A172 (cell line): ENCODE measurements around the gene GCNT3. TPM values are rescaled to one million over a fixed set of nuclear protein-coding genes. Genes with fewer than 3 reads are reported as not detected.
"Not testable (repeated sequence)": the region's sequence is repeated elsewhere in the genome, so short reads cannot be mapped to it uniquely, and the experiment has no call there.

Source experiments
- DNase-seq: peaks from one replicate; pipeline ENCODE4 v3.0.0-alpha.2; 2015; ENCODE audit warnings: low spot score
- total RNA-seq: library from RNA; depleted of rRNA; stranded (reverse); fragments of >200 nt; shearing (Covaris generic); gene quantifications from 2 replicates; pipeline ENCODE4 v1.2.3, GENCODE V29; 2014; rRNA removed

Gene GCNT3
- total RNA-seq, 1 experiment from 2014 or later, result 2.6 TPM

GRCh38 chr15:59616379-59616778 is 4.8 kb downstream of the GCNT3 start:
- no peak for DNase-seq

DNA sequence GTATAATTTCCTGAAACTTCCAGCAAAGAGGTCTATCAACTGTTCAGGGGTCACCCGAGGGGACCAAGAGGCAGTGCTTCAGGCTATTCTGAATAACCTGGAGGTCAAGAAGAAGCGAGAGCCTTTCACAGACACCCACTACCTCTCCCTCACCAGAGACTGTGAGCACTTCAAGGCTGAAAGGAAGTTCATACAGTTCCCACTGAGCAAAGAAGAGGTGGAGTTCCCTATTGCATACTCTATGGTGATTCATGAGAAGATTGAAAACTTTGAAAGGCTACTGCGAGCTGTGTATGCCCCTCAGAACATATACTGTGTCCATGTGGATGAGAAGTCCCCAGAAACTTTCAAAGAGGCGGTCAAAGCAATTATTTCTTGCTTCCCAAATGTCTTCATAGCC is 6.8 kb downstream of the GCNT3 start:
- DNase-seq, result no peak

DNA sequence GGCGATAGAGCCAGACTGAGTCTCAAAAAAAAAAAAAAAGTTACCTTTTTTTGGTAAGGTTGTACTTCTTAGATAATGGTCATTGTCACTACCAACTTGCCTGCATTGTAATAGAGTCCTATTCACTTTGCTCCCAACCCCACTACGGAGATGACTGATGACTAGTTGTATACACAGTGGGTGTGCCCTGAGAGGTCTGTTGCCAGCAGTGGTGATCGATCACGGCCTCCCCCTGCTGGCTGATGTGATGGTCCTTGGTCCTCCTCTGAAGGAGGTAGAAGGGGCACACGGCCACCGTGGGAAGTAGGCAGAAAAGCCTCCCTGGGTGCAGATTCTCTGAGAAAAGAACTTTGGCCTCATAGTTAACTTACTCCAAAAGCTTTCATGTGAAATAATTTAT is 10.7 kb downstream of the GCNT3 start:
- peak; percentile 47 for DNase-seq

DNA sequence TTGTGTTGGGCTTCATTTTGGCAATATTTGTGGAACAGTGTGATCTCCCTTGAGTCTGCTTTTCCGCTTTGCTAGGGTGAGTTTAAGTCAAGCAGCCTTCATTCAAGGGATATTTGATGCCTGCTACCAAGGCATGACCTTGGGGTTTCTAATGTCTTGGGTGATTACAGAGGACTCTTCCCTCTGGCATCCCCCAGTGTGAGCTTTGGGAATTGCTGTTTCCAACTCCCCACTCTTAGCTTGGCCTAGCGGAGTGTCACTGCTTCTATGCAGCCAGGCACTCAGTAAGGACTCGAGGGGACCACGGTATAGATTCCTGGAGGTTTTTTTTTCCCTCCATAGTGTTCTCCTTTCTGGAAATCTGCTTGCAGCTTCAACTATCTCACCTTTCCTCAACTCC is 21.1 kb downstream of the GCNT3 start:
- DNase-seq, result no peak

DNA sequence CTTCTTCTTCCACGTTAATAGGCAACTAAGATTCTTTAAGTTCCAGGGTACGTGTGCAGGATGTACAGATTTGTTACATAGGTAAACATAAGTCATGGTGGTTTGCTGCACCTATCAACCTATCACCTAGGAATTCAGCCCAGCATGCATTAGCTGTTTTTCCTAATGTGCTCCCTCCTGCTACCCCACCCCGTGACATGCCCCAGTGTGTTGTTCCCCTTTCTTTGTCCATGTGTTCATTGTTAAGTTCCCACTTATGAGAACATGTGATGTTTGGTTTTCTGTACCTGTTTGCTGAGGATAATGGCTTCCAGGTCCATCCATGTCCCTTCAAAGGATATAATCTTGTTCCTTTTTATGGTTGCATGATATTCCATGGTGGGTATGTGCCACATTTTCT is 24.6 kb downstream of the GCNT3 start:
- DNase-seq, result no peak

- DNase-seq, result not testable (repeated sequence)
These were observed 25.9 kb downstream of the GCNT3 start for GRCh38 chr15:59637507-59637906.

DNA sequence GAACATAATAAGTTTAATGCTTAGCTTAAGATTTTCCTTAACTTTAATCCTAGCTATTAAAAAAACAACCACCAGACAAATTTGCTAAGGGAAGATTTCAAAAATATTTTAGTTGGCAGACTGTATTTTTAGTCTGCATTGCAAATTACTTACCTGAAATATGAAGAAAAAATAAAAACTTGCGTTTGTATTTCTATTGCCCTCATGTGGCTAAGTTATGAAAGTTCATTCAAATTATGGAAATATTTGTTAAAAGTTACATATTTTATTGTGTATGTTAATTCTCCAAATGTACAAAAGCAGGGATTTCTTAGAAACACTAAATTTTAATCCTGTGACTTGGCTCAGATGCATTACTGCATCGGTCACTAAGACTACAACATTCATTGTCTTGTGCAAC is 30.8 kb downstream of the GCNT3 start:
- no peak for DNase-seq

DNA sequence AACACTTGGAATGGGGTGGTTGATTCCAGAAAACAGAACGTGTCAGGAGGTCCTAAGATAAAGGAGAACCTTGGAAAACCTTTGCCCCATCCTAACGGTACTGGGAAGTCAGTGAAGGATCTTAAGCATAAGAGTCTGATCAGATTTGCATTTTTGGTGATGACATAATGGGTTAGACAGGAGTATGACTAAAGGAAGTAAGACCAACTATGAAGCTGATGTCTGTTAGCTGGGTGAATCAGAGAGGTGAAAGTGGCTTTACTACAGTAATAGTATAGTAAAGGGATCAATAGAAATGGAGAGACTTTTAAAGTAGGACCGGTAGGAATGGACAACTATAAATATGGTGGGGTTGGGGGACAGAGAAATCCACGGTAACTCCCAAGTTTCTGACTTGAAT is 33.2 kb downstream of the GCNT3 start:
- no peak for DNase-seq

DNA sequence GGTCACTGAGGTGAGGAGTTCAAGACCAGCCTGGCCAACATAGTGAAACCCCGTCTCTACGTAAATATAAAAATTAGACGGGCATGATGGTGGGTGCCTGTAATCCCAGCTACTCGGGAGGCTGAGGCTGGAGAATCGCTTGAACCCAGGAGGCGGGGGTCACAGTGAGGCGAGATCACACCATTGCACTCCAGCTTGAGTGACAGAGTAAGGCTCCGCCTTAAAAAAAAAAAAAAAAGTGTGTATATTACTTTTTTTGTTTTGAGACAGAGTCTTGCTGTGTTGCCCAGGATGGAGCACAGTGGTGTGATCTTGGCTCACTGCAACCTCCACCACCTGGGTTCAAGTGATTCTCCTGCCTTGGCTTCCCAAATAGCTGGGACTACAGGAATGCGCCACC is 34.2 kb downstream of the GCNT3 start:
- not testable (repeated sequence) for DNase-seq

DNA sequence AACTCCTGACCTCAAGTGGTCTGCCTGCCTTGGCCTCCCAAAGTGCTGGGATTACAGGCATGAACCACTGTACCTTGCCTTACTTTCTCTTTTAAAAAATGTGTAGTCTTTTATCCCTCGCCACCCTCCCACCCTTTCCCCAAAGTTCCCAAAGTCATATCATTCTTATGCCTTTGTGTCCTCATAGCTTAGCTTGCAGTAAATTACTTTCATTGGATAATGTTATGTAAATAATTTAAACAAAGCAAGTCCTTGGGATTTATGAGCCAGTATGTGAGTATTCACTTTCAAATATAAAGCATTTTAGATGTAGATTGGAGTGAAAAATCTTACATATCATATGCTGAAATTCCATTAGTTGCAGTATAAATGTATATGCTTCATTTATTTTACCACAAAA is 34.7 kb downstream of the GCNT3 start:
- no peak for DNase-seq

GRCh38 chr15:59647085-59647484 is 35.5 kb downstream of the GCNT3 start:
- no peak for DNase-seq

DNA sequence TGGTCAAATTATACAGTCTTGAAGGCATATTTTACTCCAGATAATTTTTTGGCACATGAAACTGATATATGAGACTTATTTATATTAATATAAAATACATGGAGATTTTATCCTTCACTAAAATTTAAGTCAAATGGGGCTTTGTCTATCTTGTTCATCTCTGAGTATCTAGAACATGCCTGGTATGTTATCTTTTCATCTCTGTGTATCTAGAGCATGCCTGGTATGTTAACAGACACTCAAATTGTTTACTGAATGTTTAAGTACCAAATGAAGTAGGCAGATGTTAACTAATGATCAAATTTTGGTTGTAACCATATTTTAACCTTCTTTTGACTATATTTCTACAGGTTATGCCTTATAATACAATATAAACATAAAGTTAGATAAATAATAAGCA is 38.0 kb downstream of the GCNT3 start:
- no peak for DNase-seq

DNA sequence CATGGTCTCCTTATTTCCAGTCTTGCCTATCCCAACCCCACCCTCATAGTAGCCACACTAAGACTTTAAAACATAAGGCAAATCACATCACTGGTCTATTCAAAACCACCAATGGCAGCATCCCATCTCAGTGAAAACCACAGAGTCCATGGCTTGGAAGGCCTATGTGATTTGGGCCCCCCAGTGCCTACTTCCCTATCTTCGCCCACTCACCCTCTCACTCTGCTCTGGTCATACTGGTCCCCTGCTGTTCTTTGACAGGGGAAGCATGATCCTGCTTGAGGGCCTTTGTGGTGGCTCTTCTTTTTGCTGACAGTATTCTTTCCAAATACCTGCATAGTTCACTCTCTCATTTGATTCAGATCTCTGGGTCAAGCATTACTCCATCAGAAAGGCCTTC is 42.5 kb downstream of the GCNT3 start:
- DNase-seq, result no peak

DNA sequence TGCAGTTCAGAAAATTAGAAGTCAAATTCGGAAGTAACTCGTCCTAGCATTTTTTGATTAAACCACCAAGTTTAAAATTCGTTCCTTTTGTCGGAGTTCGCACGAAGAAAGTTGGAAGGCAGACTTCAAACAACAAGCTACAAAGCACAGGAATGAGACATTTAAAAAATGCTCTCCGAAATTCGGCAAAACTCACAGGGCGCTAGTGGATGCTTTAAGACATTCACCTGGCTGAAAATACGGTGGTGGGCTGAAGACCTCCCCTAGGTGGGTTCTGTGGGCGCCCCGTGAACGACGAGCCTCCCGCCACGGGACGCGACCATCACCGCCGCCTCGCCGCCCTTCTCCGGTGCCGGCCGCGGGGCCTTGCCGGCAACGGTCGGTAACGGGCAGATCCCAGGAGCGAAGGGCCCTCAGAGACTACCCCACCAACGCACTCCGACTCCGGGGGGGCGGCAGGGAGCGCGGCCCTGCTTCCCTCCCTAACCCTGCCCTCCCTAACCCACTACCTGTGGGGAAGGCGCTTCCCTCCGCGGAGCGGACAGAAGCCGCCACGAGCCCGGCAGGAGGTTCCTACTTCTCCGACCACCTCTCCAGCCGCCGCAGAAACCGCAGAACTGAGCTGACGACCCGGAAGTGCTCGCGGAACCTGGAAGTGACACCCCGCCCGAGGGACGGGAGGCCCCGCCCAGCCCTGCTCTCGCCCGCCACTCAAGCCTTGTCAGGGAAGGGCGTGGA is 45.5 kb downstream of the GCNT3 start, which contains the start of gene GTF2A2:
Gene GTF2A2, minus strand, starts transcription at position 619 of the 738 bp plus-strand sequence. CDS start 5,238 bp downstream, outside the sequence.
- DNase-seq, result peak; percentile 86

DNA sequence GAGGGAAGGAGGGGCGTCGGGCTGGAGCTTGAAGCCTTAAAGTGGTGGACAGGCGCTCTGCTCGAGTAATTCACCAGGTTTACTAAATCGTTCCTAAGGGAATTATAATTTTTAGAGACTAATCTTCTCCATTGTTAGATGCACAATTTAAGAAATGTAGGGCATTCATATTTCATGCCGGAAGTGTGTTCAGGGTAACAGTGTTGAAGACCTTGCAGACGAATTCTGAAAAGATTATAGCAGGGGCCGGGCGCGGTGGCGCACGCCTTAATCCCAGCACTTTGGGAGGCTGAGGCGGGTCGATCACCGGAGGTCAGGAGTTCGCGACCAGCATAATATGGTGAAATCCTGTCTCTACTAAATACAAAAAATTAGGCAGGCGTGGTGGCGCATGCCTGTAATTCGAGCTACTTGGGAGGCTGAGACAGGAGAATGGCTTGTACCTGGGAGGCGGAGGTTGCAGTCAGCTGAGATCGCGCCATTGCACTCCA is 46.1 kb downstream of the GCNT3 start:
- DNase-seq, result no peak

- no peak for DNase-seq
These were observed 47.8 kb downstream of the GCNT3 start for GRCh38 chr15:59659366-59659765.

DNA sequence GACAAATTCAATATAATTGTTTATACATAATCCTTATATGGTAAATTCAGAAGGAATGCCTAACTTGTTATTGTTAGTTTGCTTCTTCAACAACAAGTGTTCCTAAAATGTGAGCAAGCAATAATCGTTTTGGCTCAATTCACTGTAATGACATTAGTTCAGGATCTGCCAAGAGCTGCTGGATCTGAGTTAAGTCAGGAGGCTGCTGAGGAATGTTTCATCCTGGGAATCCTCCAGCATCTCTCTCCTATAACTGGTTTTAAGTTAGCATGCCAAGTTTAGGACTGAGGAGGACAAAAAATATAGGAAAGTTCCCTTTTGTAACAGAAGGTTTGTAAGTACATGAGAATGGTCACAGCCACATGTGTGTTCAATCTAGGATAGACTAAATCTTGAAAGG is 50.7 kb downstream of the GCNT3 start:
- no peak for DNase-seq

- no peak for DNase-seq
These were observed 57.0 kb downstream of the GCNT3 start for GRCh38 chr15:59668556-59668955.

Other genes with a start within 250 kb of the GCNT3 start
- gene MYO1E, start 238.9 kb upstream of the GCNT3 start, total RNA-seq, result 13.8 and 25.6 TPM in 2 replicates
- gene FAM81A, start 173.6 kb upstream of the GCNT3 start, total RNA-seq, result 0.78 and 1.3 TPM in 2 replicates
- gene GTF2A2, start 45.7 kb downstream of the GCNT3 start, total RNA-seq, result 92.4 and 132 TPM in 2 replicates
- 126 and 141 TPM in 2 replicates for gene BNIP2, start 77.5 kb downstream of the GCNT3 start, total RNA-seq